ENCODE results near the gene MMP23B. TPM values are rescaled to one million over a fixed set of nuclear protein-coding genes. Genes with fewer than 3 reads are reported as not detected.
"Not testable (repeated sequence)": the region's sequence is repeated elsewhere in the genome, so short reads cannot be mapped to it uniquely, and the experiment has no call there.

Gene MMP23B
- total RNA-seq, 3 donors from 2014 or later = 0.98 to 1.3 (median 1.0) TPM

GRCh38 chr1:1628754-1629429 lies 3.1 kb upstream of the MMP23B start:
- no peak for DNase-seq
- Mint-ChIP-seq H3K36me3 (ENCODE audit: insufficient read depth) (no peaks in the 10 kb centered on the region), H3K4me3 (peak overlapping the region; percentile 26), H3K27me3 (ENCODE audit: low read depth) (peaks cover 4% of the 10 kb centered on the region), H3K9me3 (no peaks in the 10 kb centered on the region), H3K4me1 (ENCODE audit: low read depth) (peaks cover 4% of the 10 kb centered on the region)
- peak; percentile 13 to 20 for ATAC-seq

GRCh38 chr1:1629430-1630190 lies 2.4 kb upstream of the MMP23B start:
- DNase-seq = peak; percentile 69
- peak overlapping the region; percentile 63 for H3K4me3 Mint-ChIP-seq

GRCh38 chr1:1630191-1630964 lies 1.6 kb upstream of the MMP23B start:
- peaks cover 4% of the 10 kb centered on the region for H3K4me1 Mint-ChIP-seq (ENCODE audit: low read depth)
- peak; percentile 92 for DNase-seq
- peak; percentile 71 to 74 for ATAC-seq
- peaks cover 4% of the 10 kb centered on the region for H3K27me3 Mint-ChIP-seq (ENCODE audit: low read depth)
- peak overlapping the region; percentile 80 for H3K4me3 Mint-ChIP-seq
- H3K9me3 Mint-ChIP-seq = no peaks in the 10 kb centered on the region
- no peaks in the 10 kb centered on the region for H3K36me3 Mint-ChIP-seq (ENCODE audit: insufficient read depth)

More at GRCh38 chr1:1629430-1630190, 2.4 kb upstream of the MMP23B start:
- Mint-ChIP-seq H3K27me3 (ENCODE audit: low read depth) (peaks cover 4% of the 10 kb centered on the region), H3K9me3 (no peaks in the 10 kb centered on the region), H3K4me1 (ENCODE audit: low read depth) (peaks cover 4% of the 10 kb centered on the region), H3K36me3 (ENCODE audit: insufficient read depth) (no peaks in the 10 kb centered on the region)
- ATAC-seq = peak; percentile 38 to 51

- H3K4me1 Mint-ChIP-seq (ENCODE audit: low read depth) = peaks cover 4% of the 10 kb centered on the region
- no peaks in the 10 kb centered on the region for H3K36me3 Mint-ChIP-seq (ENCODE audit: insufficient read depth)
- DNase-seq = no peak
- ATAC-seq = no peak
- H3K9me3 Mint-ChIP-seq = no peaks in the 10 kb centered on the region
- peaks cover 4% of the 10 kb centered on the region for H3K27me3 Mint-ChIP-seq (ENCODE audit: low read depth)
- H3K4me3 Mint-ChIP-seq = peak overlapping the region; percentile 58
Observed at GRCh38 chr1:1630965-1631781, 800 bp upstream of the MMP23B start.

GRCh38 chr1:1633409-1633808 lies 1.4 kb downstream of the MMP23B start:
- H3K27me3 Mint-ChIP-seq (ENCODE audit: low read depth); H3K36me3 Mint-ChIP-seq (ENCODE audit: insufficient read depth); H3K4me3 Mint-ChIP-seq; H3K4me1 Mint-ChIP-seq (ENCODE audit: low read depth); H3K9me3 Mint-ChIP-seq; DNase-seq; ATAC-seq: not testable (repeated sequence)

- not testable (repeated sequence) for DNase-seq; ATAC-seq; H3K9me3 Mint-ChIP-seq; H3K36me3 Mint-ChIP-seq (ENCODE audit: insufficient read depth); H3K27me3 Mint-ChIP-seq (ENCODE audit: low read depth); H3K4me3 Mint-ChIP-seq; H3K4me1 Mint-ChIP-seq (ENCODE audit: low read depth)
Observed at GRCh38 chr1:1634613-1635012, 2.6 kb downstream of the MMP23B start.

- not testable (repeated sequence) for H3K4me1 Mint-ChIP-seq (ENCODE audit: low read depth); ATAC-seq; DNase-seq; H3K27me3 Mint-ChIP-seq (ENCODE audit: low read depth); H3K9me3 Mint-ChIP-seq; H3K36me3 Mint-ChIP-seq (ENCODE audit: insufficient read depth); H3K4me3 Mint-ChIP-seq
Observed at GRCh38 chr1:1636621-1637478, 4.9 kb downstream of the MMP23B start.

- not testable (repeated sequence) for H3K9me3 Mint-ChIP-seq; H3K36me3 Mint-ChIP-seq (ENCODE audit: insufficient read depth); H3K4me3 Mint-ChIP-seq; H3K4me1 Mint-ChIP-seq (ENCODE audit: low read depth); H3K27me3 Mint-ChIP-seq (ENCODE audit: low read depth); ATAC-seq; DNase-seq
Observed at GRCh38 chr1:1637479-1637875, 5.5 kb downstream of the MMP23B start.

- not testable (repeated sequence) for H3K4me1 Mint-ChIP-seq (ENCODE audit: low read depth); H3K27me3 Mint-ChIP-seq (ENCODE audit: low read depth); H3K4me3 Mint-ChIP-seq; H3K36me3 Mint-ChIP-seq (ENCODE audit: insufficient read depth); DNase-seq; H3K9me3 Mint-ChIP-seq; ATAC-seq
Observed at GRCh38 chr1:1638528-1638927, 6.6 kb downstream of the MMP23B start.

- H3K36me3 Mint-ChIP-seq (ENCODE audit: insufficient read depth); H3K4me3 Mint-ChIP-seq; H3K27me3 Mint-ChIP-seq (ENCODE audit: low read depth); ATAC-seq; DNase-seq; H3K4me1 Mint-ChIP-seq (ENCODE audit: low read depth); H3K9me3 Mint-ChIP-seq: not testable (repeated sequence)
Observed at GRCh38 chr1:1639368-1639767, 7.4 kb downstream of the MMP23B start.

GRCh38 chr1:1640081-1640480 lies 8.1 kb downstream of the MMP23B start:
- not testable (repeated sequence) for H3K4me3 Mint-ChIP-seq; H3K36me3 Mint-ChIP-seq (ENCODE audit: insufficient read depth); ATAC-seq; H3K4me1 Mint-ChIP-seq (ENCODE audit: low read depth); H3K9me3 Mint-ChIP-seq; DNase-seq; H3K27me3 Mint-ChIP-seq (ENCODE audit: low read depth)

GRCh38 chr1:1640711-1641461 lies 8.9 kb downstream of the MMP23B start:
- not testable (repeated sequence) for H3K27me3 Mint-ChIP-seq (ENCODE audit: low read depth); DNase-seq; H3K4me3 Mint-ChIP-seq; H3K4me1 Mint-ChIP-seq (ENCODE audit: low read depth); H3K36me3 Mint-ChIP-seq (ENCODE audit: insufficient read depth); ATAC-seq; H3K9me3 Mint-ChIP-seq

GRCh38 chr1:1646326-1646725 lies 14.4 kb downstream of the MMP23B start:
- not testable (repeated sequence) for ATAC-seq; H3K27me3 Mint-ChIP-seq (ENCODE audit: low read depth); H3K4me3 Mint-ChIP-seq; DNase-seq; H3K4me1 Mint-ChIP-seq (ENCODE audit: low read depth); H3K9me3 Mint-ChIP-seq
- H3K36me3 Mint-ChIP-seq (ENCODE audit: insufficient read depth) = peaks cover 31% of the 10 kb centered on the region

Data from activated T-cell treated with anti-CD3 and anti-CD28 coated beads, Interleukin-2, amount 50 U/mL, for 4 hours (primary cell).